ENCODE measurements around the gene UPF2. TPM values are rescaled to one million over a fixed set of nuclear protein-coding genes. Genes with fewer than 3 reads are reported as not detected.

UPF2 gene
- total and polyA plus RNA-seq, 10 of the 15 experiments (the other 5 are each of a cell fraction or from before 2014, with no cell fraction given) = 21.0 to 44.4 (median 25.9) TPM

DNA sequence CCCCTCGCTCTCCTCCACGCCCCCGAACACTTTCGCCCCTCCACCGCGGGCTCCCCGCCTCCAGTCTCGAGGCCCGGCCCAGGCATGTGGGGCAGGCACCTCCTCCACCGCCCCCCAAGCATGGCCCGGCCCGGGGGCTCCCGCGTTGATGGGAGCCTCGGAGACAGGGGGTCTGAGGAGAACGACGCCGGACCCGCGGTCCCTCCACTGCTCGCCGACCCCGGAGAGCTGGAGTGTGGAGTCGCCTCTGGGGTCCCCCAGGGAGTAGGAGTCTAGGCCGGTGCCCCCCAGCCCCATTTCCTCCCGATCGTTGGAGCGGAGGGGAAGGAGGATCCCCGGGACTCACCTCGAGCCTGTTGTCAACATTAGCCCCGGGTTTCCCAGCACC is 206 bp downstream of the UPF2 start:
- peak overlapping the region; percentile 77 for H3K9ac ChIP-seq (ENCODE audit: control insufficient read depth, insufficient read depth, low read length)
- 0% methylated on average over 22 of the region's 31 CpGs for WGBS (ENCODE audit: insufficient coverage, insufficient replicate concordance, low lambda C conversion rate, missing lambda C conversion rate)
- no peaks in the 10 kb centered on the region for H3K27me3 ChIP-seq (replicated peaks in 1 of 2; ENCODE audit: control insufficient read depth in 2 of 2, insufficient read depth in 2 of 2, low read length in 1 of 2)
- ChIA-PET POLR2A (interaction anchor here (0.7 to 5.0 kb wide), 13 partner anchors 8 to 154 kb away, joined by 3 to 35 read pairs (median 7); partner anchors contain the start of genes CDC123 and NUDT5), CTCF (interaction anchor here (0.8 to 3.0 kb wide), 9 partner anchors 8 to 156 kb away, joined by 3 to 10 read pairs (median 5); no protein-coding TSS in a partner anchor), RAD21 (ENCODE audit: unreplicated experiment) (interaction anchor here (1.2 to 5.2 kb wide), 11 partner anchors 10 to 153 kb away, joined by 5 to 40 read pairs (median 14); partner anchors contain the start of genes CDC123, DHTKD1 and NUDT5), SMC1A (ENCODE audit: uncharacterized antibody, unreplicated experiment) (interaction anchor here (0.7 to 8.7 kb wide), 24 partner anchors 8 to 156 kb away, joined by 3 to 64 read pairs (median 4); partner anchors contain the start of genes CDC123, DHTKD1 and NUDT5)
- in situ Hi-C loops (cut with MboI) (loop anchor here (5.0 to 10.0 kb wide), 2 partner anchors 80 to 868 kb away; no protein-coding TSS in a partner anchor), intact Hi-C loops (cut with micrococcal nuclease; ENCODE audit: unreplicated experiment) (loop anchor here (5.0 kb wide), 1 partner anchor 155 kb away; the partner anchor contains the start of genes CDC123 and NUDT5)
- H4K20me1 ChIP-seq (ENCODE audit: control insufficient read depth, insufficient read depth) = no peaks in the 10 kb centered on the region
- ATAC-seq (peak; percentile 28), DNase-seq (ENCODE audit: low read depth, low spot score) (no peak), FAIRE-seq (no peak)
- H3K4me2 ChIP-seq (ENCODE audit: control insufficient read depth, insufficient read depth) = peak overlapping the region; percentile 72; the same call in 1 of the 2 replicates
- H3K27ac ChIP-seq (ENCODE audit: control insufficient read depth, insufficient read depth) = peak overlapping the region; percentile 97
- BruUV-seq (replicated peaks) = no TSS peak
- H3K4me1 ChIP-seq (ENCODE audit: control insufficient read depth, insufficient read depth, low read length) = peaks cover 15% of the 10 kb centered on the region
- peak overlapping the region; percentile 88 for H3K4me3 ChIP-seq
- H3K36me3 ChIP-seq (ENCODE audit: control insufficient read depth in 2 of 2, insufficient read depth in 2 of 2, low read length in 1 of 2) = no peaks in the 10 kb centered on the region
- H2AFZ ChIP-seq (ENCODE audit: control insufficient read depth, low read depth, low read length) = peak overlapping the region; percentile 43
- H3K79me2 ChIP-seq (ENCODE audit: control insufficient read depth, insufficient read depth, low read length) = peaks cover 49% of the 10 kb centered on the region
- no peaks in the 10 kb centered on the region for H3K9me3 ChIP-seq (replicated peaks; ENCODE audit: control insufficient read depth, insufficient read depth, low read length)
- TF ChIP-seq BMI1 (IDR thresholded peaks at IDR 0.05; ENCODE audit: borderline replicate concordance) (no peak), ATF7 (IDR thresholded peaks at IDR 0.05; ENCODE audit: low read depth) (no peak), ZNF622 (IDR thresholded peaks at IDR 0.05) (no peak), HDAC2 (IDR thresholded peaks at IDR 0.05) (no peak), PAX5 (IDR thresholded peaks at IDR 0.05; ENCODE audit: borderline replicate concordance, low read depth, low read length) (0 out of 2 replicates have a peak, but pooled peaks have one; percentile 35), TAF1 (IDR thresholded peaks at IDR 0.05; ENCODE audit: borderline replicate concordance, low read depth, low read length) (no peak), NKRF (conservative IDR thresholded peaks at IDR 0.05) (peak; percentile 60), FOS (IDR thresholded peaks at IDR 0.05; ENCODE audit: borderline replicate concordance, extremely low read depth, insufficient read length) (no peak), MEF2A (IDR thresholded peaks at IDR 0.05; ENCODE audit: insufficient read depth, low read depth, low read length) (no peak), ZBTB11 (CRISPR knock-in tag; IDR thresholded peaks at IDR 0.05) (no peak), SMARCA5 (IDR thresholded peaks at IDR 0.05) (peak; percentile 71), FOXK2 (IDR thresholded peaks at IDR 0.05) (no peak), SMC3 (IDR thresholded peaks at IDR 0.05; ENCODE audit: borderline replicate concordance, low read length) (no peak), ATF2 (IDR thresholded peaks at IDR 0.05; ENCODE audit: low read length) (no peak), TCF3 (IDR thresholded peaks at IDR 0.05; ENCODE audit: borderline replicate concordance, insufficient read depth, low read depth, low read length) (0 out of 2 replicates have a peak, but pooled peaks have one; percentile 10), NR2C1 (IDR thresholded peaks at IDR 0.05) (no peak), DPF2 (IDR thresholded peaks at IDR 0.05) (peak; percentile 42; the same call in 1 of the 2 replicates), YY1 (IDR thresholded peaks at IDR 0.05; ENCODE audit: low read depth, low read length) (0 out of 2 replicates have a peak, but pooled peaks have one; percentile 21), SMAD5 (IDR thresholded peaks at IDR 0.05; ENCODE audit: low read depth) (0 out of 2 replicates have a peak, but pooled peaks have one; percentile 35), CHD4 (IDR thresholded peaks at IDR 0.05) (no peak)

Data from GM12878 (cell line).